NCI-H2081 (cell line): Measurements from ENCODE around the gene HS6ST1.
A peak's percentile ranks its signal among the peaks of the same experiment; 100 is the strongest.
"Not testable (repeated sequence)": the region's sequence is repeated elsewhere in the genome, so short reads cannot be mapped to it uniquely, and the experiment has no call there.

Experiments used
- DNase-seq, 2 experiments: peaks; one replicate each; lab custom pipeline; 2025; lab: John Stamatoyannopoulos, UW

HS6ST1 gene

DNA sequence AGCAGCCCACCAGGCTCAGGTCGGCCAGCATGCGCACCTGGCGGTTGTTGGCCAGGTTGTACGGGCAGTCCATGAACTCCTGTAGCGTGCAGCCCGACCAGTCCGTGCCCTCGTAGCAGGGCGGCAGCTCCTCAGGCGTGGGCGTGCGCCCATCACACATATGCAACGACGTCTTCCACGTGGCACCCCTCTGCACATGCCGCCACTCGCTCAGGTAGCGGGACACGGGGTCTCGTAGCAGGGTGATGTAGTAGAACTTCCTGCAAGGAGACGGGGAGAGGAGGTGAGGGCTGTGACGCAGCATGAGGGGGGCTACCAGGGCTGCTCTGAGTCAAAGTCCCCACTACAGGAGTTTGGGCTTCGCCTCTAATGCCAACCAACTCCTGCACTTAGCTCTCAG is 50.1 kb downstream of the HS6ST1 start:
- DNase-seq = not testable (repeated sequence)

DNA sequence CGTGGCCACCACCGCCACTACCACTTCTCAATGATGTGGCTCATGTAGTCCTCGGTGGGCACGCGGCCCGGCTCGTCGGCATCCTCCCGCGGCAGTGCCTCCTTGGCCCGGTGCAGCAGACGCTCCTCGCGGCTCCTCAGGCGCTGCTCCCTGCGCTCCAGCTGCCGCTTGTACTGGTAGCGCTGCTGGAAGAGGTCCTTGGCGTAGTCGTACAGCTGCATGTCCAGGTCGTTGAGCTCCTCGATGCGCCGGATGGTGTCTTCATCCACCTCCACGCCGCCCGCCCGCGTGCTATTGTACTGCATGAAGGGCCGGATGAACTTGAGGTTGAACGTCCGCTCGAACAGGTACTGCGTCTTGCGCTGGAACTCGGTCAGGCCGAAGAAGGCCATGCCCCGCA is 50.5 kb downstream of the HS6ST1 start:
- DNase-seq = not testable (repeated sequence)

DNA sequence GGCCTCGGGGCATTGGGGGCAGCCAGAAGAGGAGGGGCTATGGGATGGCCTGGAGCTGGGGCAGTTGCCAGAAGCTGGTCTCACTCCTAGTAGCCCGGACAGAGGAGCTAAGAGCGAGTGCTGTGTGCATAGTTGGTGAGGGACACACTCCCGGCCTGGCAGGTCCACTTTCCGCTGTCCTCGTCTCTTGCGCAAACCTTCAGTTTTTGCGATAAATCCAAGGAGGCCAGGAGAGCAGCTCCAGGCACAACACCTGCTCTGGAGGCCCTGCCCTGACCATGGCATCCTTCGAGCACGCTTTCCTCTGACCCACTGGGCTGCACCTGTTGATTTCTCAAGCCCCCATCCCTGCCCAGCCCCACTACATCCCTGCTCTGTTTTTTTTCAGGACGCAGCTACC is 51.0 kb downstream of the HS6ST1 start:
- DNase-seq = not testable (repeated sequence)

DNA sequence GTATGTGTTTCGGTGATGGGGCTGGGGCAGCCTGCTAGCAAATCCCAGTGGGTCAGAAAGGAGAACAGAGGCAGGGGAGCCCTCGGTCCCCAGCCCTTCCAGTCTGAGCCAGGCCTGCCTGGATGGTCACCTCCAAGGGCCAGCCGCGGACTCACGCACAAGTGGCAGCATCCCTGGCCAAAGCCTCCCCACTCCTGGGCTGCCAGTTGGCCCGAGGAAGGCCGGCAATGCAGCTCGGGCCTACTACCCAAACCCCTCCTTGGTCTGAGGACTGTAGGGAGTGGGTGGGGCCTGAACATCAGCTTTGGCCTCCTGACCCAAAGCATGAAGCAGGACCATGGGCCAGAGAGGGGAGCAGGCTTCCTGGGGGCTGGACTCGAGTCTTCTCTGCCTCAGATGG is 51.5 kb downstream of the HS6ST1 start:
- DNase-seq = not testable (repeated sequence)

DNA sequence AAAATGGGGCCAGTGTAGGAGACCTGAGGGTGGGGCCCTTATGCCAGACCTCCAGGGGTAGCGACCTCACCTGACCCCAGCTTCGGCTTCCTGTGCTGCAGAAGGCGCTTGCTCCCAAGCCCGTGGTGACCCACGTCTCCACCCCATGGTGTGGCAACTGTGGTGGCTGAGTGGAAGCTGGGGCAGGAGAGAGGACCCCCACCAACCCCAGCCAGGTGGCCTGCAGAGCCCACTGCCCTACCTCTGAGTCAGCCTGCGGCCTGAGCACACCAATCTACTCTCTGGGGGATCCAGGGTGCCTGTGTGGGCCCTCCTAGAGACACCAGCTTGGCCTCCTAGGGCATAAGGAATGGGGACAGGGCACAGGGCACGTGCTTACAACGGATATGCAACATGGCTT is 52.2 kb downstream of the HS6ST1 start:
- not testable (repeated sequence) for DNase-seq

DNA sequence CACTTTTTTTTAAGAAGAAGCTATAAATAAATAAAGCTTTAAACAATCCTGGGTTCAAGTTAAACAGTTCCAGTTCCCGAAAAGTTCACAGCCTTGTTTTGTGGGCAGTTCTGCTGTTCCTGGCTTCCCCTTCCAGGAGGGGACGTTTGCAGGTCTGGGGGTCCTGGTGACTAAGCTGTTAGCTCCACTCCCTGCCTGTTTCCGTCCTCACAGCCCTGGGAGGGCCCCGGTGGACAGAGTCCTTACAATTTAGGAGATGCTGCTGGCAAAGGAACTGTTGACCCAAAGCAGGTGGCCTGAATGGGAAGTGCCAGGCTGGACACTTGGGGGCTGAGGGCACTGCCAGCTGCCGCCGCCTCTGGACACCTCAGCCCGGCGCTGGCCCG is 53.1 kb downstream of the HS6ST1 start:
- not testable (repeated sequence) for DNase-seq

DNA sequence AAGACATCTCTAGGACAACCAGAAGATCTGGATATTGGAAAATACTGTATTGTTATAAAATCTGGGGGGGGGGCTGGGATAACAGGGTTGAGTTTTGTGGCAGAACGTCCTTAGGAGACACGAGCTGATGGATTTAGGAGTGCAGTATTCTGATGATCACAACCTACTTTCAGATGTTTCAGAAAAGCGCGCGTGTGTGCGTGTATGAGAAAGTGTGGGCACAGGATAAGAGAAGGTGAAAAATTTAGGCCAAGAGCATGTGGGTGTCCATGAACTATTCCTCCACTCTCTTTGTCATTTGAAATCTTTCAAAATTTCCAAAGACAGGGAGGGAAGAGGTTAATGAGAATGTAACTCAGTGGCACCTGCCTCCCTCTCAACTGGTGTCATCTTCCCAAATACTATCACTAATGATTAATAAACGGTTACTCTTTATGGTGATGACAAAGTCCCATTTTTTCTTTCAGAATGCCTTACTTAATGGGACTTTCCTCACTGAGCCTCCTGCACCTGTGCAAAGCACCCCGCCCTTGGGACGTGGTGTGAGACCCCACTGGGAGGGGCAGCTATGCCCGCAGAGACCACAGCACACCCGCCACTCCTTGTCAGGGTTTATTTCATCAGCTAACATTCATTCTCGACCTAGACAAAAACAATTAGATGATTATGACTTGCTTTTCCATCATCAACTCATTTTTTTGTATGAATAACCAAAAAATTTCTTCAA is 53.6 kb downstream of the HS6ST1 start:
- no peak for DNase-seq

DNA sequence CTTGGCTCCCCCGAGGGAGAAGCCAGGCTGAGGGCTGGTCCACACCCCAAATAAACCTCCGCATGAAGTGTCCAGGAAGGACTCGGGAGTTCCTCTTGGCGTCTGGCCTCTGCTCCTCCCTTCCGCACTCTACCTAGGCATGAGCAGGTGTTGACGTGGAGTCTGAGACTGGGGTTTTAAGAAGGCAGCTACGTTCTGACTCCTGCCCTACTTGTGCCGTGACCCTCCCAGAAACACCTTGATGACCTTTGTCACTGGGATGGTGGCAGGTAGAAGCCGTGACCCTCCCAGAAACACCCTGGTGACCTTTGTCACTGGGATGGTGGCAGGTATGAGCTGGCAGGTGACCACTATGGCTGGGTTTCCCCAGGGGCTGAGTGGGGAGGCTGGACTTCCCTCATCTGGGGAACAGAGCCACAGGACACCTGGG is 54.8 kb downstream of the HS6ST1 start:
- DNase-seq = no peak

DNA sequence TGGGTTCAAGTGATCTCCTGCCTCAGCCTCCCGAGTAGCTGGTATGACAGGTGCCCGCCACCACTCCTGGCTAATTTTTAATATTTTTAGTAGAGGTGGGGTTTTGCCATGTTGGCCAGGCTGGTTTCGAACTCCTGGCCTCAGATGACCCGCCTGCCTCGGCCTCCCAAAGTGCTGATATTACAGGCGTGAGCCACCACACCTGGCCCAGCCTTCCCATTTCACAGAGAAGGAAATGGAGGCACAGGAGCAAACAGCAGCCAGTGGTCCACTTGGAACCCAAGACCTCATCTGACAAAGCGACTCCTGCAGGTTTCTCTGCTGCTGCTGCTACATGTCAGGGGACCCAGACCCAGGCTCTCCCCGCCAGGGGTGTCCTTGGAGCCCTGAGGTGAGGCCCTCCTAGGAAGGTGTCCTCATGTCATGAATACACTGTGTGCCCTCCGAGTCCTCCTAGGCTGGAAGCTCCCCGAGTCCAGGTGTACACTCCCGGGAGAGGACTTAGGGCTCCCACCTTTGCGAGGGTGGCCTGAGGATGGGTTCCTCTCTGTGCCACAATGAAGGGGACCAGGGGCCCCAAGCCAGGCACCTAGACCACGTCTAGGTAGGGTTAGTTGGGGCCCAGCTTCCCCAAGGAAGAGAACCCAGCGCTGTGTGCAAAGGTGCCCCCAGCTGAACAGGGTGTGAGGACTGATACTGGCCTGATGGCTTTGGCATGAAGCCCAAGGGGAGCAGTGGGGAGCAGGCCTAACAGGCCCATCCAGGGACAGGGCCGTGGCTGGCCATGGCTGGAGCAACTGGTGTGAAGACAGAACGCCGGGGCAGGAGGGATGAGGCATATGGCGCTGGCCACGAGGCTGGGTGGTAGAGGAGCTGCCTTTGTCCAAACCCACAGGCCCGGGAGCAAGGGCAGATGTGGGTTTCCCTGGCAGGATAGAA is 56.1 kb downstream of the HS6ST1 start:
- DNase-seq = no peak

DNA sequence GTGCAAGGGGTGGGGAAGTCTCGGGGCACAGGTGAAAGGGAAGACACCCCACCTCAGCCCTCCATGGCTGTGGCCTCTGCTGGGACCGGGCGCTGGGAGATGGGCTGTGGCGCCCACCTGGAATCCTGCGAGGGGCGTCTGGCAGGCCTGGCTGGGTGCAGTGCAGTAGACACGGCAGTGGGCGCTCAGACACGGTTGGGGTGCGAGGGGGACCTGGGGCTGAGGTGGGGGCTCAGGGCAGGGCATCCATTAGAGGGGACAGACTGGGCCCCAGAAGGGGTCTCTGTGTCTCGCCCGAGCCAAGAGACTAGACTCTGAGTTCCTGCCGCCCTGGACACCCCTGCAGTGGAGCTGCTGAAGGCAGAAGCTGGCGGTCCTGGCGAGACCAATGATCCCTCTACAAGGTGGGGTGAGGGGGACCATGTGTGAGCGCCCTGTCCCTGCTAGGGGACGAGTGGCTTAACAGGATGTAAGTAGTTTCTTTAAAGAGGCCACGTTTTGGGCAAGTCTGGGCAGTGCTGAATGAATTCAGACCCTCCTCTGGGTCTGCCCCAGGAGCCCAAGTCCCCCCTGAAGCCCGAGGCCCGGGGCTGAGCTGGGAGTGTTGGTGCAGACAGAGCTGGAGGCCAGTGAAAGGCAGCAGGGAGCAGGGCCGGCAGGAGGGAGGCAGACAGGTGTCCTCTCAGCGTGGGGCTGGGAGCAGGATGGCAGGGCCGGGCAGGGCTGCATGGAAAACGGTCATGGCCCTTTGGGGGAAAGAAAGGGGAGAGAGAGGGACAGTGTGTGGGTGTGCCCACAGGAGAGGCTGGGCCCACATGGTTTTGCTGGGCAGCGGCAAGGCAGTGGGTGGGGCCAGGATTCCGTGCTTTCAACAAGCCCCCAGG is 57.2 kb downstream of the HS6ST1 start:
- peak in 1 of 2 experiments; percentile 26 for DNase-seq

DNA sequence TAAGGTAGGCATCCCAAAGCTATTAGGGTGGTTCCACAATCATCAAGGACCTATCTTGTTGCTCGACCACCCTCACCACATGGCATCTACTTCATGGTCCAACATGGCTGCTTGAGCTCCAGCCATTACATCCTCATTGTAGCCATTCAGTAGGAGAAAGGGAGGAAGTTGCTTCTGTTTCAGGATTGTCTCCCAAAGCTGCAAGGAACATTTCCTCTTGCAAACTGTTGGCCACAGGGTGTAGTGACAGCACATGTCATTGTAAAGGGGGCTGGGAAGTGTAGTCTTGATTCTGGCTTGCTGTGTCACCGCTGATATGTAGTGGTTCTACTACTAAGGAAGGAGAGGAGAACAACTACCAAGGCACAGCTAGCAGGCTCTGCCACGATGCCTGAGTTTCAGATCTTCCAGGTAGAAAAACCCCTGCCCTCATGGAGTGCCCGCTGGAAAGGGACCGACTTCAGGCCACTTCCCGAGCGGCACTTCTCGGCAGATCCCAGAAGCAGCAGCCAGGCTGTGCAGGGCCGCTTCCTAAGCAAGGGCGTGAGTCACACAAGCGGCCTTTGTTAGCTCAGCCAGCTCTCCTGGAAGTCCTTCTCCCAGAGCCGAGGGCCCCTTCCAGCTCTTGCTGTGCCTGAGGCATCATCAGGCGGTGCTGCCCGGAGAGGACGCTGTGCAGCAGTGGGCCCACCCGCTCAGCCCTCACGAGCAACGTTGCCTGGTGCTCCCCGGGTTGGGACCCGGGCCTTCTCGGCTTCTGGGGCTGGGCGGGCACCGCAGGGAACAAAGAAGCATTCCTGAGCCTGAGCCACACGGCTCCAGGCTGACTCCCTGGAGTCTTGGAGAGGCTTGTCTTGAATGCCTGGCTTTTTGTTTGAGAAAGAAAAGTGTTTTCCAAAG is 58.2 kb downstream of the HS6ST1 start:
- DNase-seq = no peak

DNA sequence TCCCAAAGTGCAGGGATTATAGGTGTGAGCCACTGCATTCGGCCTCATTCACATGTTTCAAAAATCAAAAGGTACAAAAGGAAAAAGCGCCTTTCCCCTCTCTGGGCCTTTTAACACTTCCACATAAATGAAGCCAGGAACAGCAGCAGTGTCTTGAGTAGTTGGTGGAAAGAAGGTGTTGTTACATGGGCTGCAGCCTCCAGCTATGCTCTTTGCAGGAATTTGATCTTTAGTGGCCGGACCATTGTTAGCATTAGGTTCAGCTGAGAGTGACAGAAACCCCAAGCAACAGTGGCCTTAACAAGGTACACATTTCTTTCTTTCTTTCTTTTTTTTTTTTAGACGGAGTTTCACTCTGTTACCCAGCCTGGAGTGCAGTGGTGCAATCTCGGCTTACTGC is 59.1 kb downstream of the HS6ST1 start:
- DNase-seq = no peak

DNA sequence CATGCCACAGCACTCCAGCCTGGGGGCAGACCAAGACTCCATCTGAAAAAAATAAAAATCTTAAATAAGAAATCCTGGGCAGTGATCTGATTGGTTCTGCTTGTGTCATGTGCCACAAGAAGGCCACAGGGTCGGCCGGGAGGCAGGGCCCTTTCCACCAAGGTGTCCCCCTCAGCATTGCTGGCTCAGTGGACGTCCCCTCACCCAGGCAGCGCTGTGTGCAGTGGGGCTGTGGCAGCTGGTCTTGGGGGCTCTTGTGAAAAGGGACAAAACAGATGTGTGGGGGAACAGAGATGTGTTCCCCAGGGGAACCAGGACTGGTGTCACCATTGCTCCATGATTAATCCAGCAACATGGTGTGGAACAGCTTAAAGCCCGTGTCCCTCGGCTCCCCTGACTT is 60.5 kb downstream of the HS6ST1 start:
- DNase-seq = no peak

DNA sequence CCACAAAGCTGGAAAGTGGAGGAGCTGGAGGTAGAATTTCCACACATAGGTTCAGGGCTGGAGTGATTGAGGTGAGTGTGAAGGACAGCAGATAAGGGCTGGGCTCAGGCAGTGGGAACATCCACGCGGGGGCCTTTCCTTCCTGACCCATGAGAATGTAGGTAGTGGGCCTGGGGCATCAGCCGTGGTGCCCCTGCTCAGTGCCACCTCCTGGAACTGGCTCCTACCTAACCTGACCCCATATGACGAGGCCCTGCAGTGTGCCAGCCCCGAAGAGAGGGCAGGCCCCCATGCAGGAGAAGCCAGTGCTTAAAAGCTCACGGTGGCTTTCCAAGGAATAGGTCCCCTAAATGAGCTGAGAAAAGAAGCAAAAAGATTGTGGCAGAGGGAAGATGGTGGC is 66.2 kb downstream of the HS6ST1 start:
- no peak for DNase-seq

DNA sequence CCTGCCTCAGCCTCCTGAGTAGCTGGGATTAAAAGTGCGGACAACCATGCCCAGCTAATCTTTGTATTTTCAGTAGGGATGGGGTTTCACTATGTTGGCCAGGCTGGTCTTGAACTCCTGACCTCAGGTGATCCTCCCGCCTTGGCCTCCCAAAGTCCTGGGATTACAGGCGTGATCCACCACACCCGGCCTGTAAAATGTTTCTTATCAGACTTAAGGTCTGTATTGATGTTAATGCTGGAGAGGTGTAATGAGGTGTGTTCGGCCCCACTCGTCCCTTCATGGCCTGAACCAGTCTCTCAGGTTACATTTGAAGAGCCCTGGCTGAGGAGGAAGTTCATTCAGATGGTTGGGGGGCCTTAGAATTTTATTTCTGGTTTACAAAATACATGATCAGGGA is 66.6 kb downstream of the HS6ST1 start:
- DNase-seq = not testable (repeated sequence)

DNA sequence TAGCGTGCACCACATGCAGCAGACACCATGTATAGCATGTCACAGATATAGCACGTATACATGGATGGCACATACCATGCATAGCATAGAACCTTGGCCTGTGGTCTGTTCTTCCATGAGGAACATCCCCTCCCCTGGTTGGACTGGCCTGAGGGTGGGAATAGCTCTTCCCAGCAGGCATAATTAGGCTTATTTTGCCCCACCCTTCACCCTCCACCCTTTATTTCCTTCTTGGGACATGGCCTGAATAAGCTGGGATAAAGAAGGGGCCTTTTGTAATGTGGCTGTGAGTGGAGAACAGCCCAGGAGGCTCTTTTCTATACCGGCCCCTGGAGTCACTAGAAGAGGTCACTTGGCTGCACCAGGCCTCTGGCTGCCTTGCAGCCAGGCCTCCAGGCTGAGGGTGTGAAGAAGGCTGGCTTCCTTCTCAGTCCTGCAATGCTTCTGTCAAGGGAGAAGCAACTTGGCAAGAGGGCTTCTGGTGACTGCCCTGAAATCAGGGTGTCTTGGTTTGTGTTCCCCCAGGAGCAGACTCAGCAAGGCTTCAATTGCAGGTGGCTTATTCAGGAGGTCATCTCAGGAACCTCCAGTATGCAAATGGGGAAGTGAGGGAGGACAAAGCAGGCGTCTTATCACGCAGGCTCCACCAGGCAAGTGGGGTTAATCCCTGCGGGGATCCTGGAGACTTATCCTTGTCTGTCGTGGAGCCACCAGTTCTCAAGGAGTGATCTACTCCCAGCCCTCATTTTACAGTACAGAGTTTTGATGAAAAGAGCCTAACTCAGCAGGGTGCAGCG is 68.2 kb downstream of the HS6ST1 start:
- DNase-seq = no peak

DNA sequence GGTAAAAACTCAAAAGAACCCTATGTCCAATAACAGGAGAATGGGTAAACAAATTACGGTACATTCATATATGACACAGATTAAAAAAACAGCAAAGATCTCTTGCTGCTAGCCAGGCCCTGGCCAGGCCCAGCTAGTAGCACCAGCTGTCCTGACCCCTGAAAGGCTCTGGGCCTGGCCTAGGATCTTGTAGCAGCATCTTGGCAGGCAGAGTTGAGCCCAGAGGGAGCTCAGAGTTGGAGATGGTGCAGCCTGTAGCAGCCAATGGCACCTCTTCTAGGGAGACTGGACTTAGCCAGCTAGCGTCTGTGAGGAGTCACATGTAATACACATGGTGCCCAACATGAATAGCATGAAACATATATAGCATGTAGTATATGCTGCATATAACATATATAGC is 69.1 kb downstream of the HS6ST1 start:
- DNase-seq = no peak

DNA sequence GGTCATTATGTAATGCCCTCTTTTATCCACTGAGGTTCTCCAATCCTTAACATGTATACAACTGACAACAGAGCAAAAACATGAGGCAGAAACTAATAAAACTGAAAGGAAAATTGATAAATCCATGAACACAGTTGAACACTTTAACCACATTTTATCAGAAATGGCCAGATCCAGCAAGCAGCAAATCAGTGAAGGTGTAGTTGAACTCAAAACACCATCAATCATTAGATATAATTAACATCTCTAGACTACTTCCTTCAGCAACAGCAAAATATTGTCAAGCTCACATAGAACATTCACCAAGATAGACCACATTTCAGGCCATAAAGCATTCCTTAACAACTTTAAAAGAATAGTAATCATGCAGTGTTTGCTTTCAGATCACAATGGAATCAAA is 72.9 kb downstream of the HS6ST1 start:
- no peak for DNase-seq

DNA sequence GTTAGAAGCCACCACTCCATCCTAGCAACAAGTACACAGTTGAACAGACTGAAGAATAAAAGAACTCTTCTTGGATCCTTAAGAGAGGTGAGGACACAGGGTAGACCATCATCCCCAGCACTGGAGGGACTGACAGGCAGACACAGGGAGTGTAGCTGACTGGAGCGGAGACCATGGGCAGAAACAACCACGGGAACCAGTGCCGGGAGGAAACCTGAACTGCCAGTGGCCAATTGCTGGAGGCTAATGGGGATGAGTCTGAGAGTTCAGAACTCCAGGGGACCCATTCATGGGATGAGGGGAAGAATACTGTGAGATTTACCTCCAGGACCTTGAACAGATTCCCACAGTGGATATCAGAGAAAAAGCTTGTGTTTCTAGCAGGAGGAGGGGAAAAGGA is 76.8 kb downstream of the HS6ST1 start:
- no peak for DNase-seq
